ENCODE data around the gene UMODL1. TPM values are rescaled to one million over a fixed set of nuclear protein-coding genes. Genes with fewer than 3 reads are reported as not detected.

UMODL1 gene
- total RNA-seq, 1 experiment from 2014 or later, result not detected

DNA sequence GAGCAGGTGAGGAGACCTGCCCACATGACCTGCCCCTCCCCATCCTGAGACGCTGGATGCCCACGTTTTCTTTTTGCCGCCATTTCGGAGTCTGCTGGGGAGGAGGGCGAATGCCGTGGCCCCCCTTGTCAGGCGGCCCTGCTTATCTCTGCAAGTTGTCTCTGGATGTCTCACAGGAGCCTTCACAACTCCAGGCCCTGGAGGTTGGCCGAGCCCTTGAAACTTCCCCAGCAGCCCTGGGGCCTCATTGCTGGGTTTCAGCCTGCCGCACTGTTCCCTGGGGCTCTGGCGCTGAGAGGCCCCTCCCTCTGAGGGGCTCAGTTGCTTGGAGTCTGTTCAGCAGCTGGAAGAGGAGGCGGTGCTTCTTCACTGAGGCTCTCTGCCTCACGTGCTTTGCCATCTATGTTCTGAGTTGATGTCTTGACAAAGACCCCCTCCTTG is 31.2 kb upstream of the UMODL1 start:
- no peaks in the 10 kb centered on the region for H3F3A ChIP-seq (ENCODE audit: insufficient read depth, low read depth)
- no peaks in the 10 kb centered on the region for H3K79me2 ChIP-seq (ENCODE audit: low read depth)
- DNase-seq, result no peak
- intact Hi-C loops (cut with micrococcal nuclease; ENCODE audit: unreplicated experiment), result no loop called here
- no peaks in the 10 kb centered on the region for H4K20me1 ChIP-seq (ENCODE audit: insufficient read depth)
- no peak overlapping the region for H3K4me3 ChIP-seq
- no peaks in the 10 kb centered on the region for H3K9me2 ChIP-seq (ENCODE audit: insufficient read depth)
- no TSS peak for BruUV-seq (replicated peaks)
- no peaks in the 10 kb centered on the region for H3K36me3 ChIP-seq (ENCODE audit: low read depth)
- H2AFZ ChIP-seq, result no peak overlapping the region
- H3K9me3 ChIP-seq (ENCODE audit: insufficient read depth, low read depth), result no peaks in the 10 kb centered on the region
- H3K27me3 ChIP-seq (ENCODE audit: insufficient read depth, low read depth), result no peaks in the 10 kb centered on the region
- TF ChIP-seq, protein P1, sequence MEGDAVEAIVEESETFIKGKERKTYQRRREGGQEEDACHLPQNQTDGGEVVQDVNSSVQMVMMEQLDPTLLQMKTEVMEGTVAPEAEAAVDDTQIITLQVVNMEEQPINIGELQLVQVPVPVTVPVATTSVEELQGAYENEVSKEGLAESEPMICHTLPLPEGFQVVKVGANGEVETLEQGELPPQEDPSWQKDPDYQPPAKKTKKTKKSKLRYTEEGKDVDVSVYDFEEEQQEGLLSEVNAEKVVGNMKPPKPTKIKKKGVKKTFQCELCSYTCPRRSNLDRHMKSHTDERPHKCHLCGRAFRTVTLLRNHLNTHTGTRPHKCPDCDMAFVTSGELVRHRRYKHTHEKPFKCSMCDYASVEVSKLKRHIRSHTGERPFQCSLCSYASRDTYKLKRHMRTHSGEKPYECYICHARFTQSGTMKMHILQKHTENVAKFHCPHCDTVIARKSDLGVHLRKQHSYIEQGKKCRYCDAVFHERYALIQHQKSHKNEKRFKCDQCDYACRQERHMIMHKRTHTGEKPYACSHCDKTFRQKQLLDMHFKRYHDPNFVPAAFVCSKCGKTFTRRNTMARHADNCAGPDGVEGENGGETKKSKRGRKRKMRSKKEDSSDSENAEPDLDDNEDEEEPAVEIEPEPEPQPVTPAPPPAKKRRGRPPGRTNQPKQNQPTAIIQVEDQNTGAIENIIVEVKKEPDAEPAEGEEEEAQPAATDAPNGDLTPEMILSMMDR (conservative IDR thresholded peaks at IDR 0.05), result no peak
- no peak for TF ChIP-seq EZH2 (IDR thresholded peaks at IDR 0.05; ENCODE audit: low read depth)
- no peak overlapping the region for H3K27ac ChIP-seq
- CTCF ChIA-PET, result no interaction called here
- peaks cover 14% of the 10 kb centered on the region for H3K4me1 ChIP-seq (replicated peaks; ENCODE audit: insufficient read depth)
- POLR2A ChIA-PET (ENCODE audit: unreplicated experiment), result interaction anchor here (0.7 kb wide), 1 partner anchor 24 kb away, joined by 4 read pairs; no protein-coding TSS in a partner anchor
- H3K4me2 ChIP-seq, result no peak overlapping the region

DNA sequence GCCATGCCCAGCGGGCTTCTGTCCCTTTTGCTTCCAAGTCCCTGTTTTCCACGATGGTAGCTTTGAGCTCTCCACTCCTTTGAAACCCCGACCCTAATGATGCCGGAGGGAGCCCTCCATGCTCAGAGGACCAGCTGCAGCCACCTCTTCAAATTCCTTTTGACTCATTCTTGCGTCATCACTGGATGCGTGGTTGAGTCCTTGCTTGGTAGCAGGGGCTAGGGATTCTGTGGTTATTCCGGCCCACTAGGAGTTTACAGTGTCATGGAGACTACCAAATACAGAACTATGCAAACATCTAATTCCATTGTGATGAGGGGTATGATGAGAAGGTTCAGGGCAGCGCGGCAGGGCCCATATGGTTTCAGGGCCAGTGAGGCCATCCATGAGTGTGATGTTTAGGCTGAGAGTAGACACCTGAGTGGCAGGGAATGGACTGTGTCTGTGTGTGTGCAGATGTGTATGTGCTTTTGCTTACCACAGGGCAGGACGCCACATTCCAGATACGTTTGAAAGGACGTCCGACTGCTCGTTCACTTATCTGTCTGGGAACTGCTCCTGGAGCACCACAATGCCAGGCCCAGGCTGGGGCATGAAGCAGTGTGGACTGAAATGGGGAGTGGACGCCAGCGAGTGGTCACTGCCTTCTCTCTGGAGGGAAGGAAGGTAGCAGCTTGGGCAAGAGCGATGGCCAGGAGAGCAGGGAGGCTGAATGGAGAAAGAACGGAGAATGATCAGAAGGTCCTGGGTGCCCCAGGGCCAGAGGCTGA is 30.5 kb upstream of the UMODL1 start:
- Histone ChIP-seq H3K9me3 (ENCODE audit: insufficient read depth, low read depth) (no peaks in the 10 kb centered on the region), H3K27ac (no peak overlapping the region), H3K4me2 (no peak overlapping the region), H3K27me3 (ENCODE audit: insufficient read depth, low read depth) (no peaks in the 10 kb centered on the region), H3K9me2 (ENCODE audit: insufficient read depth) (no peaks in the 10 kb centered on the region), H3K4me1 (replicated peaks; ENCODE audit: insufficient read depth) (peaks cover 14% of the 10 kb centered on the region), H2AFZ (no peak overlapping the region), H3K36me3 (ENCODE audit: low read depth) (no peaks in the 10 kb centered on the region), H4K20me1 (ENCODE audit: insufficient read depth) (no peaks in the 10 kb centered on the region), H3K79me2 (ENCODE audit: low read depth) (no peaks in the 10 kb centered on the region), H3K4me3 (no peak overlapping the region), H3F3A (ENCODE audit: insufficient read depth, low read depth) (no peaks in the 10 kb centered on the region)
- intact Hi-C loops (cut with micrococcal nuclease; ENCODE audit: unreplicated experiment), result no loop called here
- no TSS peak for BruUV-seq (replicated peaks)
- ChIA-PET POLR2A (ENCODE audit: unreplicated experiment) (no interaction called here), CTCF (no interaction called here)
- TF ChIP-seq, protein P1 (conservative IDR thresholded peaks at IDR 0.05), result no peak
- no peak for TF ChIP-seq EZH2 (IDR thresholded peaks at IDR 0.05; ENCODE audit: low read depth)
- DNase-seq, result peak; percentile 66 to 90

GRCh38 chr21:42041246-42041645 is 29.9 kb upstream of the UMODL1 start:
- Histone ChIP-seq H3K9me3 (ENCODE audit: insufficient read depth, low read depth) (no peaks in the 10 kb centered on the region), H2AFZ (no peak overlapping the region), H3K27ac (no peak overlapping the region), H4K20me1 (ENCODE audit: insufficient read depth) (no peaks in the 10 kb centered on the region), H3F3A (ENCODE audit: insufficient read depth, low read depth) (no peaks in the 10 kb centered on the region), H3K79me2 (ENCODE audit: low read depth) (no peaks in the 10 kb centered on the region), H3K9me2 (ENCODE audit: insufficient read depth) (no peaks in the 10 kb centered on the region), H3K4me2 (no peak overlapping the region), H3K4me1 (replicated peaks; ENCODE audit: insufficient read depth) (peaks cover 14% of the 10 kb centered on the region), H3K27me3 (ENCODE audit: insufficient read depth, low read depth) (no peaks in the 10 kb centered on the region), H3K36me3 (ENCODE audit: low read depth) (no peaks in the 10 kb centered on the region), H3K4me3 (no peak overlapping the region)
- TF ChIP-seq, protein P1 (conservative IDR thresholded peaks at IDR 0.05), result no peak
- TF ChIP-seq EZH2 (IDR thresholded peaks at IDR 0.05; ENCODE audit: low read depth), result no peak
- intact Hi-C loops (cut with micrococcal nuclease; ENCODE audit: unreplicated experiment), result no loop called here
- POLR2A ChIA-PET (ENCODE audit: unreplicated experiment), result no interaction called here
- CTCF ChIA-PET, result no interaction called here
- no TSS peak for BruUV-seq (replicated peaks)
- DNase-seq, result no peak
